HepG2 (cell line): ENCODE data around the gene TMEM220. TPM values are rescaled to one million over a fixed set of nuclear protein-coding genes. Genes with fewer than 3 reads are reported as not detected.

Experiments used
- AHR ChIP-seq: IDR thresholded peaks from 2 replicates; pipeline ENCODE4 v1.6.1; 2018; ENCODE audit warnings: missing genetic modification reagents, missing compliant biosample characterization
- BCLAF1 ChIP-seq: fragments of 450-650 bp; IDR thresholded peaks from 2 replicates; pipeline ENCODE4 v1.6.1; 2017; ENCODE audit warnings: mild to moderate bottlenecking
- CREM ChIP-seq, 2 experiments: sonication (generic) in 1 of 2; formaldehyde crosslinking in 1 of 2; IDR thresholded peaks; 2 replicates each; pipeline versions ENCODE4 v1.4.0 to v1.6.1; 2016 to 2020; ENCODE audit warnings: antibody characterized with exemption in 1 of 2, mild to moderate bottlenecking in 1 of 2, missing genetic modification reagents in 1 of 2
- ETV5 ChIP-seq: IDR thresholded peaks from 2 replicates; pipeline ENCODE4 v1.6.1; 2018; ENCODE audit warnings: missing biosample characterization, missing genetic modification reagents, inconsistent platforms, borderline replicate concordance
- HMGA1 ChIP-seq: sonication (generic); formaldehyde crosslinking; conservative IDR thresholded peaks from 2 replicates; pipeline ENCODE4 v1.4.0; 2020; ENCODE audit warnings: missing genetic modification reagents
- HMGXB4 ChIP-seq, 2 experiments: sonication (generic) in 1 of 2; formaldehyde crosslinking in 1 of 2; IDR thresholded peaks; 2 replicates each; pipeline versions ENCODE4 v1.4.0 to v1.6.1; 2018 to 2020; ENCODE audit warnings: missing genetic modification reagents in 2 of 2, borderline replicate concordance in 1 of 2, low read depth in 1 of 2, mild to moderate bottlenecking in 1 of 2, missing biosample characterization in 1 of 2
- IRF1 ChIP-seq: sonication (generic); formaldehyde crosslinking; IDR thresholded peaks from 2 replicates; pipeline ENCODE4 v1.4.0; 2020; ENCODE audit warnings: low read depth, mild to moderate bottlenecking, missing genetic modification reagents
- NAIF1 ChIP-seq: sonication (generic); formaldehyde crosslinking; IDR thresholded peaks from 2 replicates; pipeline ENCODE4 v1.5.0; 2020; ENCODE audit warnings: mild to moderate bottlenecking, missing genetic modification reagents, borderline replicate concordance
- PRDM15 ChIP-seq: sonication (generic); formaldehyde crosslinking; IDR thresholded peaks from 2 replicates; pipeline ENCODE4 v1.4.0; 2020; ENCODE audit warnings: missing genetic modification reagents
- RARA ChIP-seq: IDR thresholded peaks from 2 replicates; pipeline ENCODE4 v1.6.1; 2016; ENCODE audit warnings: missing genetic modification reagents, missing compliant biosample characterization
- SOX6 ChIP-seq, 2 experiments: fragments of 450-650 bp in 1 of 2; sonication (generic) in 1 of 2; formaldehyde crosslinking in 1 of 2; IDR thresholded peaks; 2 replicates each; pipeline versions ENCODE4 v1.4.0 to v1.6.1; 2017 to 2020; ENCODE audit warnings: antibody characterized with exemption in 1 of 2, mild to moderate bottlenecking in 1 of 2, missing genetic modification reagents in 1 of 2
- ZNF263 ChIP-seq: sonication (generic); formaldehyde crosslinking; IDR thresholded peaks from 2 replicates; pipeline ENCODE4 v1.4.0; 2020; ENCODE audit warnings: missing genetic modification reagents
- ZNF343 ChIP-seq: sonication (generic); formaldehyde crosslinking; IDR thresholded peaks from 2 replicates; pipeline ENCODE4 v1.4.0; 2020; ENCODE audit warnings: mild to moderate bottlenecking, missing genetic modification reagents
- ZNF383 ChIP-seq: sonication (generic); formaldehyde crosslinking; IDR thresholded peaks from 2 replicates; pipeline ENCODE4 v1.4.0; 2020; ENCODE audit warnings: missing genetic modification reagents, mild to moderate bottlenecking, borderline replicate concordance
- ZNF496 ChIP-seq: sonication (generic); formaldehyde crosslinking; IDR thresholded peaks from 2 replicates; pipeline ENCODE4 v1.8.1; 2023; ENCODE audit warnings: mild to moderate bottlenecking, moderate library complexity, missing genetic modification reagents; ENCODE audit not compliant: insufficient replicate concordance
- ZNF580 ChIP-seq: IDR thresholded peaks from 2 replicates; pipeline ENCODE4 v1.6.1; 2016; ENCODE audit warnings: low read depth, borderline replicate concordance
- ZNF598 ChIP-seq: sonication (generic); formaldehyde crosslinking; IDR thresholded peaks from 2 replicates; pipeline ENCODE4 v1.5.1; 2020; ENCODE audit warnings: mild to moderate bottlenecking, missing genetic modification reagents, borderline replicate concordance
- ZNF878 ChIP-seq: sonication (generic); formaldehyde crosslinking; IDR thresholded peaks from 2 replicates; pipeline ENCODE4 v1.8.1; 2023; ENCODE audit warnings: mild to moderate bottlenecking, missing genetic modification reagents, moderate library complexity
- ZNF879 ChIP-seq: sonication (generic); formaldehyde crosslinking; IDR thresholded peaks from 2 replicates; pipeline ENCODE4 v1.8.1; 2023; ENCODE audit warnings: missing genetic modification reagents
- ZSCAN30 ChIP-seq: sonication (generic); formaldehyde crosslinking; IDR thresholded peaks from 2 replicates; pipeline ENCODE4 v1.5.0; 2020; ENCODE audit warnings: mild to moderate bottlenecking, missing genetic modification reagents
- polyA plus RNA-seq, 8 experiments: library from polyadenylated mRNA; depleted of rRNA in 3 of 8; stranded (reverse) in 7 of 8; unstranded in 1 of 8; fragments of >200 nt; fragmentation: Illumina TruSeq in 4 of 8; extraction: Trizol in 4 of 8; gene quantifications; 2 replicates each; pipeline versions ENCODE4 v1.2.1 to v1.2.3, GENCODE V29; 2011 to 2016; ENCODE audit warnings: low read depth in 4 of 8, missing spikeins in 1 of 8, mixed read lengths in 1 of 8; ENCODE audit not compliant: insufficient read depth in 1 of 8
- total RNA-seq, 5 experiments: library from RNA; depleted of rRNA; stranded (reverse); fragments of >200 nt; fragmentation: Illumina TruSeq; extraction: Trizol; gene quantifications; 2 replicates each; pipeline ENCODE4 v1.2.3, GENCODE V29; 2016; ENCODE audit warnings: low read depth in 1 of 5

TMEM220 gene
- total and polyA plus RNA-seq, 2 of the 13 experiments (the other 11 are each of a cell fraction or from before 2014, with no cell fraction given) = 1.3 to 2.2 TPM

GRCh38 chr17:10737168-10737622 is 7.4 kb upstream of the TMEM220 start (continued):
- TF ChIP-seq NAIF1 = no peak
- TF ChIP-seq SOX6 (IDR thresholded peaks at IDR 0.05) = no peak
- 0 out of 2 replicates have a peak, but pooled peaks have one; percentile 20 for TF ChIP-seq SOX6 (CRISPR knock-in tag; IDR thresholded peaks at IDR 0.05)
- TF ChIP-seq ZNF598 = no peak
- no peak for TF ChIP-seq ZNF383 (CRISPR knock-in tag)
- TF ChIP-seq ZNF879 = no peak
- no peak for TF ChIP-seq ZNF343 (CRISPR knock-in tag)
- no peak for TF ChIP-seq HMGXB4 (CRISPR knock-in tag; IDR thresholded peaks at IDR 0.05; ENCODE audit: borderline replicate concordance in 1 of 2, low read depth in 1 of 2)
- no peak for TF ChIP-seq PRDM15 (CRISPR knock-in tag)
- TF ChIP-seq ZNF496 (CRISPR knock-in tag) = no peak
- TF ChIP-seq ZNF580 (CRISPR knock-in tag) = no peak
- TF ChIP-seq ZSCAN30 (CRISPR knock-in tag) = no peak
- no peak for TF ChIP-seq HMGA1 (CRISPR knock-in tag)
- peak; percentile 80 for TF ChIP-seq ZNF263
- TF ChIP-seq BCLAF1 = no peak
- TF ChIP-seq ETV5 = peak; percentile 13; the same call in 1 of the 2 replicates
- no peak for TF ChIP-seq IRF1 (CRISPR knock-in tag)
- peak; percentile 33; the same call in 1 of the 2 replicates for TF ChIP-seq CREM (IDR thresholded peaks at IDR 0.05)
- no peak for TF ChIP-seq CREM (CRISPR knock-in tag; IDR thresholded peaks at IDR 0.05)
- peak; percentile 39; the same call in 1 of the 2 replicates for TF ChIP-seq RARA (CRISPR knock-in tag)
- no peak for TF ChIP-seq ZNF878 (CRISPR knock-in tag)
- TF ChIP-seq AHR (CRISPR knock-in tag) = no peak
